COLO668 (cell line): ENCODE measurements around the gene TSKU.
A peak's percentile ranks its signal among the peaks of the same experiment; 100 is the strongest.
"Not testable (repeated sequence)": the region's sequence is repeated elsewhere in the genome, so short reads cannot be mapped to it uniquely, and the experiment has no call there.

Experiments used
- DNase-seq: peaks from one replicate; lab custom pipeline; 2025; ENCODE audit not compliant: unreplicated experiment; lab: John Stamatoyannopoulos, UW

TSKU gene

DNA sequence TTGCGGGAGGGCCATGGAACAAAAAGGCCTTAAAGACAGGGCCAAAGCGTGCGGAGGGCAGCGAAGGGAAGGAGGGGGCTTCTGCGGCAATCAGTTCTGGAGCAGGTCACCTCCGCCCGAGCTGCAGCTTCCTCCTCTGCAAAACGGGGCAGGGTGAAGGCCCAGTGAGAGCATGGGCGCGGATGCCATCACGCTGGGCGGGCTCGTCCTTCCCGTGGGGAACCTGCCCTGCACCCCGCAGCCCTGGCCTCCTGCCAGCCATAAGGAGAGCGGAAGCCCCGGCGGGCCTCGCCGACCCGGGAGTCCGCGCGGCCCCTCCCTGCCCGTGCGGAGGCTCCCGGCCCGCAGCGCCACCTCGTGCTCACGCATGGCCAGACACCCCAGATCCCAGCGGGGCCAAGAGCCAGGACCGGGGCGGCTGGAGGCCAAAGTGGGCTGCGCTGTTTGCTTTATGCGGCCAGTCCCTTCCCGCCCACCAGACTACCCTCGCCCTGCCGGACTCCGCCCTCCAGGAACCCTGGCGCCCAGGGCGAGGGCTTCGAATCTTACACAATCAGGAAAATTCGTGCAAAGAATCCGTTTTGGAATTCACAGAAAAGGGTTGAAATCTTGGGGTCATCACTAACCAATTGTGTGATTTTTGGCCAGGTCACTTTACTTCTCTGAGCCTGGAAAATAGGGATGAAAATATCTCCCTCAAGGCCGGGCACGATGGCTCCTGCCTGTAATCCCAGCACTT, 16.1 kb downstream of the TSKU start:
- DNase-seq, result peak; percentile 71

DNA sequence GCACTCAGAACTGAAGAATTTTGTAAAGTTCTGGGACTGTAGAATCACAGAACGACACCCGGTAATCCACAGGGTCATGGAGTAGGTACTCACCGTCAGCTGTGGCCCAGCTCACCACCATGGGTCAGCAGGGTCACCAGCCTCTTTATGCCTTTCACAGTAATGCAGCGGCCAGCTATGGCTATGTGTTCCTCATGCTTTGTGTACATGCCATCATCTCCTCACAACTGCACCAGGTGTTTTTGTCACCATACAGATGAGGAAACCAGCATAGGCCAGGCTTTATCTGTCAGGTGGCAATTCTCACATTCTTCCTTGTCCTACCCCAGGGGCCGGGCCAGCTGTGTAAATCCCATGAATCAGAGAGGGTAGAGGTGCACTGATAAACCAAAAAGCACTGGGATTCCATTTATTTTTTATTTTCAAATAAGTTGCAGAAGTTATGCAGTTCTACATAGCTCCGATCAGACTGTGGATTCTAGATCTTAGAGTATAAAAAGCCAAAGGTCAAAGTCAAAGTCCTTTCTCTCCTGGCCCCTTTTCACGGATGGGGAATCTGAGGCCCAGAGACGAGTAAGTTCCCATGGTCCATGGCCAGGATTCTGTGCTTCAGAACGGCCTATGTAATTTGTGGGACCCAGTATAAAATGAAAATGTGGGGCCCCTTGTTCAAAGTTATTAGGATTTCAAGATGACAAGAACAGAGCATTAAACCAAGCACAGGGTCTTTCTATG, 17.5 kb downstream of the TSKU start:
- no peak for DNase-seq

DNA sequence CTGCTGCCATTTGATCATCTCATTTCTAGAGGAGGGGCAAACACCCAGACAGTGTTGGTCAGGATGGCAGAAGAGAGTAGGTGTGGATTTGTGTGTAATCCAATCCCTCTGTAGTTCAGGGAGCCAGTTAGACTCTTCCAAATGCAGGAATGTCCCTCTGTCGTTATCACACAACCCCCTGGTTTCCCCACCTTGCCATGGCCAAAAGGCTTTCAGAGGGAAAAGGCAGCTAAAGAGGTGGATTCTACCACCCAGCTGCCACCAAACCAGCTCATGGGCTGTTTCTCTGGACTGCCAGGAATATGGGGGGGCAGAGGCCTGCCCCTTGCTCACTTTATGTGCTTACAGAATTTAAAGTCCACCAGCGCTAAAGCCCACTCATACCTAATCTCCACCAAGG, 18.1 kb downstream of the TSKU start:
- DNase-seq, result no peak

DNA sequence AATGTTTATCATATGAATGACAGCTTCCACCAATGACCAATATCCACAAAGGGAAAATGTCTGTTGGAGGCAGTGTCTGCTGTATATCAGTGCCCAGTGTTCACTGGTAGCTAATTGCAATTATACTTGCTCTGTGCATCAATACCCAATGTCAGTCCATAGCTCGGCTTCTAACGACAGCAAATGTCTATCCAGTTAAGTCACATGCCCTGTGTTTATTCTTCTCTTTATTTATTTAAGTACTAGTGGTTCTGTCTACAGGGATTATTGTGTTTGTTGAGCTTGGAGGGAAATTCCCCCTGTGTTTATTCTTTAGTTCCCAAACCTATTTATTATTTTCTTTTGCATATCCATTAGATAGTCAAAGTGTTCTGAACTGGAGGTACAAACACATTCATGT, 18.6 kb downstream of the TSKU start:
- no peak for DNase-seq

DNA sequence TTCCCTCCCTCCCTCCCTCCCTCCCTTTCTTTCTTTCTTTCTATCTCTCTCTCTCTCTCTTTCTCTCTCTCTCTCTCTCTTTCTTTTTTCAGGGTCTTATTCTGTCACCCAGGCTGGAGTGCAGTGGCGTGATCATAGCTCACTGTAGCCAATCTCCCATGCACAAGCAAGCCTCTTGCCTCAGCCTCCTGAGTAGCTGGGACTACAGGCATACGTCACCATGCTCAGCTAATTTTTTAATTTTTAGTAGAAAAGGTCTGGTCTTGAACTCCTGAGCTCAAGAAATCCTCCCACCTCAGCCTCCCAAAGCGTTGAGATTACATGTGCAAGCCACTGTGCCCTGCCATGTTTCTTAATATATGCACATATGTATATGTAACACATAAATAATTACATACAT, 19.0 kb downstream of the TSKU start:
- DNase-seq, result no peak

DNA sequence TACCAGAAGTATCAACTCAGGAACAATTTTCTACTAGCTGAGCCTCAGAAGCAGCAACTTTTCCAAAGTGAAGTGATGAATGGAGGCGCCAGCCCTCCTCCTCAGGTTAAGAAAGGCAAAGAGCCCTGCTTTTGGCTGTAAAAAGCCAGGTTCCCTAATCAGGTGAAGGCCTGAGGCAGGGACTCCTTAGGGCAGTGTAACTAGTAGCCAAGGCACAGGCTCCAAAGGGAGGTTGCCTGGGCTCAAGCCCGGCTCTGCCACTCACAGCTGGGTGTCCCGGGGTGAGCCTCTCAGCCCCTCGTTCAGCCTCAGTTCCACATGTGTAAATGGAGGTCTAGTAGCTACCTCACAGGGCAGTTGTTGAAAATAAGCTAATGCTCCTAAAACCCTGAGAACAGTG, 19.5 kb downstream of the TSKU start:
- no peak for DNase-seq

DNA sequence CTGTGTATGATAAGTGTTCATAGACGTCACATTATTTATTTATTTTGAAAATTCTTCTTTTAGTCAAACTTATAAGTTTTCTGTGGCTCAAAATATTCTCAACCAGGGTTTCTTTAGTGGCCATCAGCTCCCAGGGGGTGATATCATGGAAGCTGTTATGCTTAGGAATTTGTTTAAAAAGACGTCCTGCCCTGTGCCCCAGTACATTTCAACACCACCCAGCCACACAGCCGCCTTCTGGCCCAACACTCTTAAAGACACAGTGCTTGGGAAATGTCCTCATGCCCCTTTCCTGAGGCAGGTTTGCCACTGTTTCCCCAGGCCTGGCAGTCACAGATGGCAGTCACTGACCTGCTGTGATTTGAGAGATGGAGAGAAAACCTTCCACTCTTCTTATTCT, 19.9 kb downstream of the TSKU start:
- no peak for DNase-seq

DNA sequence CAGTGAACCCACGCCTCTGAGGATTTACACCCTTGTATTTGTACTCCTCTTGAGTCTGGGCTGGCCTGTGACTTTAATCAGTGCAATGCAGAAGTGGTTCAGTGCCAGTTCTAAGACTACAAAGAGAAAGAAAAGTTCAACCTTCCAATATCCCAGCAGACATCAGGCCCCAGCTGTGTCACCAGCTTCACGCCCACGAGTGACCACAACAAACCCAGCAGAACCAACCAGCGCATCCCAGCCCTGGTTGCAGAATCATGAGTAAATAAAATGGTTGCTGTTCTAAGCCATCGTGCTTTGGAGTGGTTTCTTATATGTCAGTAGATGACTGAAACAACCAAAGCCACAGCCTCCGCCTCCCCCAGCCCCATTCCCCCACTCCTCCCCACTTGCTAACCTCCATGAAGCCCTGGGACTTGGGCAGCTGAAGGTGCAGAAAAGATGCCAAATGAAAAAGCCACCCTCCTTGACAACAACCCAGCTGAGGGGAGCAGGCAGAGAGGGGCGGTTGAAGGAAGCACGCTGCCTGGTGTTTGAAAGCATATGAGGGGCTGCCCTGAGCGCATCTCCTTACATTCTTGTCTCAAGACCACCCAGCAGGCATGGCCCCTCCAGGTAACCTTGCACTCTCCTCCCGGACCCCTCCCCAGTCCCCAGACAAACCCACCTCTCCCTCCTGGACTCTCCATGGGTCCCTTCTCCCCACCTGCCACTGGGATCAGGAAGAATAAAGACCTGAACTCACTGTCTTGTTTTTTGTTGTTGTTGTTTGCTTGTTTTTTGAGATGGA, 20.9 kb downstream of the TSKU start:
- no peak for DNase-seq

DNA sequence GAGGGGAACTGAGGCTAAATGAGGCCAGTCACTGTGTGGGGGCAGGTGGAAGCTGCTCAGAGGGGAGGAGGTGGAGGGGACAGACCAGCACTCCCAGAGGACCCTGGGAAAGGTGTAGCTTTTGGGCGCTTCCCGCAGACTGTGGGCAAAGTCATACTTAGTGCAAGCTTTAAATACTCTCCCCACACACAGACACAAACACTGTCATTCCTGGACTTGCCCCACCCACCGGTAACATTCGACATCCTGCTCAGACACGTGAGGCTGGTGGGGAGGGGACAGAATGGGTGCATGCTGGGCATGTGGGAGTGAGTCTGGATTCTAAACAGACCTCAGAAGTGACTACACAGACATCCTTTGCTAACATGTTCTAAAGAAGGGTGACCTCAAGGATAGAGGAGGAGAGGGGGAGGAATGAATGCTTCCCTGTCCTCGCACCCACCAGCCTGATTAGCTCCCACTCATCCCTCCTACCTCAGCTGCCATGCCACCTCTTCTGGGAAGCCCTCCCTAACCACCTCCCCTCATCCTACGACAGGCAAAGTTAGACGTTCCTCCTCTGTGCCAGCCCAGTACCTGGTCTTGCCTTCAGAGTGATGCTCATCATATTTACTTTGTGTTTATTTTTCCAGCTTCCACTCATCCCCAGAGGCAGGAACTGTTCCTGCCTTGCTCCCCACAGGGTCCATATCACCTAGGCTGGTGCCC, 22.2 kb downstream of the TSKU start:
- no peak for DNase-seq

DNA sequence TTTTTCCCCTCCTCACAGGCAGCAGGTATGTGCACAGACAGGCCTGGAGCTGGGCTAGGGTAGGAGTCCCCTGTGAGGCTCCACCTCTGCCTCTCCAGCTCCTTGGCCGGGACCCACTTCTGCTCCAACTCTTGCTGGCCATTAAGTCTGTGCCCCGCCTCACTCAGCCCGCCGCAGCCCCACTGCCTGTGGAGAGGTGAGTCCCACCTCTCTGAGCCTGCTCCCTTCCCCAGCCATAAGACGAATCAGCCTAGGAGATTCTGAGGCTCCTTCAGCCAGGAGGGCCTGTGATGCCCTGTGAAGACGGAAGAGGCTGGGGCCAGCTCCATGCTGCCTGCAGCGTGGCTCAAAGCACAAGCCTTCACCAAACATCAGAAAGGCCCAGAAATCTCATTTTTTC, 23.0 kb downstream of the TSKU start:
- DNase-seq, result no peak

DNA sequence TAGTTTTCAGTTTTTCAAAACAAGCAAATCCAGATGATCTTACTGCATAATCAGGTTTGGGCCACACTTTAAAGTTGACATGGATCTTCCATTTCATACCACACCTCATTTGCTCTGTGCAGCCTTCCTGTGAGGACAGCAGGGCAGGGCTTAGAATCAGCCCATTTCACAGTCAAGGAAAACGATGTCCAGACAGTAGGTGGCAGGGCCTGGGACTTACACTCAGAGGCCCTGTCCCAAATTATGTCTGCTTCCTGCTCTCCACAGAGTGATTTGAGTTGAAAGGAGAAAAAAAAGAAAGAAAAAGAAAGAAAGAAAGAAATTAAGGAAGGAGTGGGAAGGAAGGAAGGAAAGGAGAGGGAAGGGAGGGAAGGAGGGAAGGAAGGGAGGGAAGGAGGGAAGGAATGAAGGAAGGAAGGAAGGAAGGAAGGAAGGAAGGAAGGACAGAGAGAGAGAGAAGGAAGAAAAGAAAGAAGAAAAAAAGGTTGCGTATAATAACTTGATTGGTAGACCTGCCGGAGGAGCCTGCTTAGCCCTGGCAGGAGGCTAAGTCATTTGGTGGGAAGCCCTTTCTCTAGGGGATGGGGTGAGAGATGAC, 23.6 kb downstream of the TSKU start:
- DNase-seq, result no peak

DNA sequence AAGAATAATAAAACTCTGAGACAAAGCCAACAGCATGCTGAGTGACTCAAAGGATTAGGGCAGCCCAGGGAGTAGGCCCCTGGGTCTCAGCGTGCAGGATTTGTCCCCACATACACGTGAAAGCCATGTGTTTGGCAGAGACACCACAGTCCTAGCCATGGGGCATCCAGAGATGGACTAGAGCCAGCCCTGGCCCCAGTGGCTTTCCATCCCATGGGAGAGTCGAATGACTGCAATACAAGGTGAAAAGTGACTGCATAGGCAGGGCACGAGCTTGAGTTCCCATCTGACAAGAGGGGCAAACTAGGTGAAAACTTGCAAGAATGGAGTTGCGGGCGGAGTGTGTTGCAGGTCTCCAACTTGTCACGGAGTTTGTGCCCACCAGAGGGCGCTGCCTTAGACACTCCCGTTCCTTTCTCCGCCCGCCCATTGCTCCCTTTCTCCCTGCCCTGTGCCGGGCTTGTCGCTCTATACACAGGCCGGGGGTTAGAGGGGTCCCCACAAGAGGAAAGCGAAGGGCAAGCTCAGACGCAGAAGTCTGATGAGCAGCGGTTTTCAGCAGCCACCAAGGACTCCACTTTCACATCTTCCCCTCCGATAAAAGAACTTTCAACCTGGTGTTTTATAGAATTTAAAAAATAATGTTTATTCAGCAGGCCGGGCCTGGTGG, 24.2 kb downstream of the TSKU start:
- DNase-seq, result peak; percentile 61

DNA sequence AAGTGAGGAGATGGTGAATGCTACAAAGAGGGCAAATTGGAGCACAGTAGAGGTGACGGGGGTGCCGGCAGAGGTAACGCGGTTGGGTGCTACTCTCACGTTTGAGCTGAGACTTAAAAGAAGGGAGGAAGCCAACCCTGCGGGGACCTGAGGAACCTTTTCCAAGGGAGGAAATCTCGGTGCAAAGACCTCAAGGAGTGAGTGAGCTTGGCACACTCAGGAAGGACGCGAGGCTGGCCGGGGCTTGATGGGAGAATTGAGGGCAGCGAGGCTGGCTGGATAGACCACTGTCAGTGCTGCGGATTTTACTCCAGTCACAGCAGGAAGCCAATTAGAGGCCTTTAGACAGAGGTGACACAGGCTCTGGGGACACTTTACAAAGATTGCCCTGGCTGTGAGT, 25.0 kb downstream of the TSKU start:
- no peak for DNase-seq

DNA sequence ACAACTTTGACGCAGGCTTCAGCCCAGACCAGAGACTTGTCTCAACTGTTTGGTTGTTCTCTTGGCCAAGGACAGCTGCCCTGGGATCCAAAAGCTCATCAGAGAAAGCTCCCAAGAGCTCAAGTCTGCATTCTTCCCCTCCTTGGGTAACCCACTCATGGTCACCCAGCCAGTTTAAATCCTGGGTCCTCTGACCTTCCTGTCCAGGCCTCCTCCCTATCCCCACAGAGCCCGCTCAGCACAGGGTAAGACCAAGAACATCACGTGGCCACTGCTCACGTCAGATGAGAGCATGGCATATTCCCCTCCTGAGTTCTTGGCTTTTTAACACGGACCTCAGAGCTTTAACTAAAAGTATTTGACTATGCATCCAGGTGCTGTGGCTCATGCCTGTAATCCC, 25.8 kb downstream of the TSKU start:
- DNase-seq, result no peak

DNA sequence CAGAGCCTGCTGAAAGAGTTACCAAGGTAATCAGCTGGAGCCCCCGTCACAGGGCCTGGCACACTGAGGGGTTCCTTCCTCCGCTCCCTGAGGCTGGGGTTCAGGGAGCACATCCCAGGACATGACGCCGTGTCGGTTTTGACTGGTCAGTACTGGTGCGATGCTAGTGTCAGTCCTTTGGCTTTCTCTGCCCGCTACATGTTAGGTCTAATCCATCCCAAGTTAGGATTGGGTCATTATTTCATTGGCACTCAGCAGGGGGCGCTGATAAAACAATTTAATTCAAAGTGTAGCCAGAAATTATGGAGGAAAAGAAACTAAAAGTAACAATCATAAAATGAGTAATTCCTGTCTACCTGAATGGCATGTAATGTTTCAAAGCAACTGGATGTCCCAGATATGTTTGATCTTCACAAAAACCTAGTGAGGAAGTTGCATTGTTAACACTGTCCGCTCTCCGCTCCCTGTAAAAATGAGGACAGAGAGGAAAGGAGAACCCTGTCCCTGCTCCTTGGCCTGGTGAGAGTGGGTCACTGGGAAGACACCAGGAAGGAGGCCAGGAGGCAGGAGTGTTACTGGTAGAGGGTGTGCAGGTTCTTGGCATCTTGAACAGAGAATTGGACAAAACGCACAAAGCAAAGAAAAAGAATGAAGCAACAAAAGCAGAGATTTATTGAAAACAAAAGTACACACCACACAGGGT, 27.1 kb downstream of the TSKU start:
- no peak for DNase-seq

DNA sequence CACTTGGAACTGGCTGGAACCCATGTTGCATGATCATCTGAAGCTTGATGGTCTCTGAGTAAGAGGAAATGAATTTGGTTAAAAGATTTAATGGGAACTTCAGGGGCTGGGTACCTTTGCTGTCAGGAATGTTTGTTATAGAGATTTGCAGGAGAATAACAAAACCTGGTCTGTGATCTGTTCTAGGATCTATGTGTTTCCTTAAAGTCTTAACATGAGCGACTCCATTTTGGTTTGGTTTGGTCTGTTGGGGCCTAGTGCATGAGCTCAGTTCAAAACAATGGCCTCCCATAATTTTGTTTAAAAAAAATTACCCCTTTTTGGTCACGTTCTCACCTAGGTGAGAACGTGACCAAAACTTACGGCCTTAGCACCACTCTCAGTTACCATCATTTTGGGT, 28.1 kb downstream of the TSKU start:
- no peak for DNase-seq

DNA sequence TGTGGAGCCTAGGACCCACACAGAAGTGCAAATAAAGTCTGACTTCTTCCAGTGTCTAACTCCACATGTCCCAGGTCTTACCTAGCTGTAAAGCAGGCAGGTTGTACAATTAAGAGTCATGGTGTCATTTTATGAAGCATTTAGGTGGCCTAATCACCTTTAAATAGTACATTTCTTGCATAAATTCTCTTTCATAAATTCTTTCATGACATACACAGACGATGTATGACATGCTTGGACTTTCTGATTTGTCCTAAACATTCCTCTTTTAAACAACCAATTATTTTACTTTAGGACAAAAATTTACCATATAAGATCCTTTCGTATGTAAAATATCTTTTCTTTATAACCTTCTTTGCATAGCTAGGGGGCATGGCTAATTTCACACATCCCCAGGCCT, 31.3 kb downstream of the TSKU start:
- DNase-seq, result no peak

DNA sequence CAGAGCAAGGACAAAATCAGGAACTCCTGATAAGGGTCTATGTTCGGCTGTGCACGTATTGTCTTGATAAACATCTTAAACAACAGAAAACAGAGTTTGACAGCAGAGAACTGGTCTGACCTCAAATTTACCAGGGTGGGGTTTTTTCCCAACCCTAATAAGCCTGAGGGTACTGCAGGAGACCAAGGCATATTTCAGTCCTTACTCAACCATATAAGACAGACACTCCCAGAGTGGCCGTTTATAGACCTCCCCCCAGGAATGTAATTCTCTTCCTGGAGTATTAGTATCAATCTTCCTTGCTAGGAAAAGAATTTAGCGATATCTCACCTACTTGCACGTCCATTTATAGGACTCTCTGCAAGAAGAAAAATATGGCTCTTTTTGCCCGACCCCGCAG, 32.5 kb downstream of the TSKU start:
- DNase-seq, result not testable (repeated sequence)

DNA sequence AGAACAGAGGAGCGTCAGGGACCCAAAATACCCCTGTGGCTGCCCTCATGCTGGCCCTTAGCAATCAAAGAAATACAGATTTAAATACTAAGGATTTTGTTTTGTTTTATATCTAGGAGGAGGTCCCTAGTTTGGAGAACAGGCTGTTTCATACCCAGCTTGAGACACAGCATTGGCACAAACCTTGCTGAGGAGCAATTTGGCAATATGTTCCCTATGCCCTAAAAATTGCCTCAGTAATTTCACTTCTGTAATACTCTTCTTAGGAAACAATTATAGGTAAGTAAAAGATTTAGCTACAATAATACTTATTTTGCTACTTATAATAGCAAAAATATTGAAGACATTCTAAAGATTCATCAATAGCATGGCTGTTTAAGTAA, 37.0 kb downstream of the TSKU start:
- DNase-seq, result no peak

DNA sequence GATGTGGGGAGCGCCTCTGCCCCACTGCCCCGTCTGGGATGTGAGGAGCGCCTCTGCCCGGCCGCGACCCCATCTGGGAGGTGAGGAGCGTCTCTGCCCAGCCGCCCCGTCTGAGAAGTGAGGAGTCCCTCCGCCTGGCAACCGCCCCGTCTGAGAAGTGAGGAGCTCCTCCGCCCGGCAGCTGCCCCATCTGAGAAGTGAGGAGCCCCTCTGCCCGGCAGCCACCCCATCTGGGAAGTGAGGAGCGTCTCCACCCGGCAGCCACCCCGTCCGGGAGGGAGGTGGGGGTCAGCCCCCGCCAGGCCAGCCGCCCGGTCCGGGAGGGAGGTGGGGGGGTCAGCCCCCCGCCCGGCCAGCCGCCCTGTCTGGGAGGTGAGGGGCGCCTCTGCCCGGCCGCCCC, 38.2 kb downstream of the TSKU start:
- DNase-seq, result not testable (repeated sequence)
